Activated CD4-positive, alpha-beta T cell treated with anti-CD3 and anti-CD28 coated beads, Interleukin-2, amount 50 U/mL, for 24 hours (primary cell): ENCODE measurements around the gene UBIAD1.

Experiments
- DNase-seq, 2 donors: peaks; one replicate each; pipeline ENCODE4 v3.0.0-alpha.2; 2020; ENCODE audit warnings: low read depth in 1 of 2, low spot score in 1 of 2

UBIAD1 gene

GRCh38 chr1:11308699-11309224 lies 35.8 kb downstream of the UBIAD1 start:
- no peak for DNase-seq

- no peak for DNase-seq
These were observed 36.4 kb downstream of the UBIAD1 start for GRCh38 chr1:11309385-11309784.

GRCh38 chr1:11311816-11312755 lies 39.1 kb downstream of the UBIAD1 start:
- no peak for DNase-seq

GRCh38 chr1:11314959-11315358 lies 42.0 kb downstream of the UBIAD1 start:
- DNase-seq, result no peak

DNA sequence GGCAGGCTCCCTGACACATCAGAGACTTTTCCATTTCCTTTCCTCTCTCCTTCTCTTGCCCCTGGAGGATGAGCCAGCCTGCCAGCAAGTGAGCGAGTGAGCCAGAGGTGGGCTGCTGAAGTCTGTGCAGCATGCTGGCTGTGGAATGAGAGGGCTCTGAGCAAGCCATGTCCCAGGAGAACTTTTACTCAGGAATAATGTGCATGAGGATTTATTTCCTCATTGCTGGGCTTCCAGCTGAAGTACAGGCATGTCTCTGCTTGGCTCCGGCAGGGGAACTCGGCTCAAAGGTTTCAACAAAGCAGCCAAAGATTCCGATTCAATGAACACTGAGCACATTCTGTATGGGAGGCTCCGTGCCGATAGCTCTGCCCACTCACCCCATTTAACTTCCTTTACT lies 43.7 kb downstream of the UBIAD1 start:
- no peak for DNase-seq

GRCh38 chr1:11318982-11319381 lies 46.0 kb downstream of the UBIAD1 start:
- DNase-seq, result no peak

DNA sequence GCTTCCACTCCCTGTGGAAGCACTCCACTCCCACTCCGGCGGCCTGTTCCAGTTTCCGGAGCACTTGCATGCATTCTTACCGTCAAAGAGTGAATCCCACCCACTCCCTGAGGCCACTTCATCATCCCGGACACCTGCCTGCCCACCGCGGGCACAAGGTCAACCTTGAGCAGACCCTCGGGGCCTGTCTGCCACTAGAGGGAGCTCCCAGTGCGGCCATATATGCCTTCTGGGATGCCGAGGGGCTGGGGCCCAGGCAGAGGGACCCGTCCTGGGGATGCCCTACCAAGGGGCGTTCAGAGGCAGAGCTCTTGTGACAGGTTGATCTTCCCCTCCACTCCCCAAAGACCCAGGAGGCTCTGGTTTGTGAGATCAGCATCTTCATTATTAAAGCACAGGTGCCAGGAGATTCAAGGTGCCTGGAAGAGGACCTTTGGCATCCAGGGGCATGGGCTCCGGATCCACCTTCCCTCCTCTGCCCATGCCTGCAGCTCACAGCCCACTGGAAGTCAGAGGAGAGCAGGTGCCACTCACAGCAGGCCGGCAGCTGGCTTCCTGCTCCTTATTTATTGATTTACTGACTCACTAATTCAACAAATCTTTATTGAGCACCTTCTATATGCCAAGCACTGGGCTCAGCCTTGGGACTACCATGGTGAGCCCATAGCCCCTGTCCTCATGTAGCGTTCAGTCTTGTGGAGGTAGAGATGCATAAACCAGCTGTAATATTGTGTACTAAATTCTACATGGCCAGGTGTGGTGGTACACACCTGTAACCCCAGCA lies 47.3 kb downstream of the UBIAD1 start:
- DNase-seq, result peak; percentile 7 to 25

DNA sequence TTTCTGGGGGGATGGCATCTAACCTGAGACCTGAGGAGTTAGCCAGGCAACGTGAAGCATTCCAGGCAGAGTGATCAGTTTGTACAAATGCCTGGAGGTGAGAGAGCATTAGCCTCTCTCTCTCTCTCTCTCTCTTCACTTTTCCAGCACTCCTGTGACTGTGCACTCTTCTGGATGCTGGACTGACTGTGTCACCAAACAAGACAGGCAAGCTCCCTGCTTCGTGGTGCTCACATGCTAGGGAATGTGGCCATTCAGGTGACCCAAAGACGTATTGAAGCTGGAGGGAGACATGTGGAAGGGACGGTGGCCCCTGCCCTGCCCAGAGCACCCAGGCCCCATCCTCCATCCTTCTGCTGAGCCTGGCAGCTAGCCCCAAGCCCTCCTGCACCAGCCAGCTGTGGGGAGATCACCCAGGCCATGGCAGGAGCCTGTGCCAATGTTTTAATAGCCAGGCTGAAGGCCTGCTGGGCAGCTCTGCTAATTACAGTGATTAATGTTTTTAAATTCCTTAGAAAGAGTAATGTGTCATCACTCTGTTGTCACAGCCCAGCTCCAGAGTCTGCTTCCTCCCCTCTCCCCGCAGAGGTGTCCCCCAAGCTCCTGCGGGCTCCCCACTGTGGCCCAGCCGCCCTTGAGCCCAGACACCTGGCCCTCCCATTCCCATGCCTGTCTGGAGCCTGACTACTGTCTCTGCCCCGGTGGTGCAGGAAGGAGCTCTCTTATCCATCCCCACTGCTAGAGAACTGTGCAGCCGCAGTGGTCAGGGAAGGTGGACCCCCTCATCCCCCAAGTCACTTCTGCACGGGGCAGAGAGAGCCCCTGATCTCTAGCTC lies 48.9 kb downstream of the UBIAD1 start:
- DNase-seq, result no peak

GRCh38 chr1:11324567-11325165 lies 51.7 kb downstream of the UBIAD1 start:
- DNase-seq, result no peak

DNA sequence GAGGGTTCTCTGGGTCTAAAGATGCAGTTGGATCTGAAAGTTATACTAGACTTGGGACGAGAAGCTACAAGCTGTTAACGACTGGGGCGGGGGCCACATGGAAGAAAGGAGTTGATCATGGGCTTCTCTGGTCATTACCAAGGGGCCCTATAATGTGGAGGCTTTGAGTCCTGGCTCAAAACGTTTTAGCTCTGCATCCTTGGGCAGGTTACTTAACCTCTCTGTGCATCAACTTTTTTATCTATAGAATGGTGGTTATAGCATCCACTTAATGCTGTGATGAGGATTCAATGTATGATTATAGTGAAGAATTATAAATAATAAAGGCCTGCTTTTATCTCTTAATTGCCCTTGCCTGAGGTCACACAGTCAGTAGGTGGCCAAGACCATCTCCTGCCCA lies 53.1 kb downstream of the UBIAD1 start:
- DNase-seq, result no peak

DNA sequence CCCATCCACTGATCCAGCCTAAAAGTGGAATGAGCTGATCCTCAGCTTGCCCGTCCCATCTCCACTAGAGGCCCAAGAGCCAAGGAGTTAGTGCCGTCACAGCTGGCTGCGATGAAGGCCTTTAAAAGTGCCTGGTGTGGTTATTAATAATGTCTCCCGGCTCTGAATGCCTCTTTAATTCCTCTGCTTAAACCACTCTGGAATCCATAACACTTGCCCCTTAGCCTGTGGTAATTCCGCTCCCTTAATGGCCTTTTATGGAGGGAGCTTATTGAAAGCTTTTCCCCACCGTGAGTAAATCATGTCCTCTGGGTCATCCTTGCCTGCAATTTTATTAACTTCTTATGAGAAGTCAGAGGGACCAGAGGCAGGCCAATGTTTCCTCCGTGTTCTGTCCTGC lies 55.4 kb downstream of the UBIAD1 start:
- no peak for DNase-seq

DNA sequence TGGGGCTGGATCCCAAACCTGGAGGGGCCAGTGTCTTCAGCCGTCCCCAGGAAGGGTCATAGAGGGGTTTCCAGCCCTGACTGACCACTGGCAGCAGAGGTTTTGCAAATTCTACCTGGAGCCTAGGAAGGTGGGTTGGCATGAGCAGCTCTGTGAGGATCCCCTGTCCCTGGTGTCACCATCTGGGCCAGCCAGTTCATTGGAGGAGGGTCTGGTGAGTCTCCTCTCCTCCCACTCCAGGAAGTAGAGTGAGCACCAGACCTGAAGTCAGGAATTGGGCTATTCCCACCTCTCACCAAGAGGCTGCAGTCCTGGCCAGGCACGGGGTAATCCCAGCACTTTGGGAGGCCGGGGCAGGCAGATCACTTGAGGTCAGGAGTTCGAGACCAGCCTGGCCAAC lies 57.4 kb downstream of the UBIAD1 start:
- DNase-seq, result no peak

GRCh38 chr1:11331036-11331944 lies 58.3 kb downstream of the UBIAD1 start:
- DNase-seq, result no peak

GRCh38 chr1:11331945-11332546 lies 59.0 kb downstream of the UBIAD1 start:
- no peak for DNase-seq

DNA sequence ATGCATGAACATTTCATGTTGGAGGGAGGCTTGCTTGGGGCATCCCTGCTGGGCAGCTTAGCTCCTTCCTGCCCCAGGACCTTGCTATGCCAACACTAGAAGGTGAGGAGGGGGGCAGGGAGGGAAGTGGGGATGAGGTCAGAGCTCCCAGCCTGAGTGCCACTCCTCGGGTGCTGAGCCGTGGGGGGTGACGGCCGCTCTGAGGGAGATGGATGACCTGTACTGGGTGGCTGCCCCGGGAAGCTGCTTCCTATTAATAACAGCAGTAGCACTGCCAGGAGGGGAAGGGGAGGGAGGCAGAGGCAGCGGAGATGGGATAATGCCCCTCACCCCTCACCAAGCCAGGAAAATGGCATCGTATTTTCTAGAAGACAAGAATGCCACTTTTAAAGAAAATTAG lies 60.6 kb downstream of the UBIAD1 start:
- DNase-seq, result no peak

DNA sequence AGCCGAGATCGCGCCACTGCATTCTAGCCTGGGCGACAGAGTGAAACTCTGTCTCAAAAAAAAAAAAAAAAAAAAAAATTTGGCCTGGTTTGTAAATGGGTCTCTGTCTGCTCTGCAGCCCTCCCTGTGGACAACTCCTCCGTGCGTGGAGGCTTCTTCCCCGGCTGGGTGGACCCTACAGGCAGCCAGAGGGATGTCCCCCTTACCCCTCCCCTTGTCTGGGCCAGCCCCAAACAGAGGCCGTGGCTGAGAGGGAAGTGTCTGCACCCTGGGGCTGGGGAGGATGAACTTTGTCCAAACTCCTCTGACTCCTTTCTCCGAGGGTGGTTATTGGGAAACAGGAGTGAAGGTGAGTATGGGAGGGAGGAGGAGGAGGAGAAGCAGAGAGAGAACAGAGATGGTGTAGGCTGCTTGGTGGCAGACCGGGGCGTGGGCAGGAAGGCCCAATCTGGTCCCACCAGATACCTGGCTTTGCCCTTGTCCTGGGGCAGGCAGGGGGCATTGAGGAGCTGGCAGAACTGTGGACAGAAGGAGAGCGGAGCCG lies 61.3 kb downstream of the UBIAD1 start:
- no peak for DNase-seq

GRCh38 chr1:11334821-11335220 lies 61.8 kb downstream of the UBIAD1 start:
- no peak for DNase-seq

GRCh38 chr1:11335417-11336056 lies 62.5 kb downstream of the UBIAD1 start:
- DNase-seq, result no peak
